HG03378 (cell line): Measurements from ENCODE around the gene GLRX.
"Not testable (repeated sequence)": the region's sequence is repeated elsewhere in the genome, so short reads cannot be mapped to it uniquely, and the experiment has no call there.

Source experiments
- ATAC-seq: cut with Tn5 transposase; IDR thresholded peaks from one replicate; pipeline ENCODE4 v1.9.1; 2021; ENCODE audit warnings: mild to moderate bottlenecking, moderate library complexity; ENCODE audit not compliant: unreplicated experiment

GLRX gene

GRCh38 chr5:95830226-95830625, 7.7 kb upstream of the GLRX start:
- no peak for ATAC-seq

GRCh38 chr5:95827892-95828246, 5.3 kb upstream of the GLRX start:
- no peak for ATAC-seq

- no peak for ATAC-seq
Observed at GRCh38 chr5:95826949-95827891, 4.7 kb upstream of the GLRX start.

GRCh38 chr5:95825495-95825894, 3.0 kb upstream of the GLRX start:
- no peak for ATAC-seq

GRCh38 chr5:95824747-95825146, 2.2 kb upstream of the GLRX start:
- no peak for ATAC-seq

GRCh38 chr5:95823738-95824609, 1.4 kb upstream of the GLRX start:
- ATAC-seq, result peak; percentile 37

GRCh38 chr5:95823218-95823737, 752 bp upstream of the GLRX start:
- no peak for ATAC-seq

- peak; percentile 56 for ATAC-seq
Observed at GRCh38 chr5:95822043-95822541, 434 bp downstream of the GLRX start.

GRCh38 chr5:95821110-95822021, 1.2 kb downstream of the GLRX start:
- peak; percentile 27 for ATAC-seq

GRCh38 chr5:95818181-95819147, 4.1 kb downstream of the GLRX start:
- ATAC-seq, result no peak

- no peak for ATAC-seq
Observed at GRCh38 chr5:95817430-95817829, 5.1 kb downstream of the GLRX start.

GRCh38 chr5:95816776-95817175, 5.8 kb downstream of the GLRX start:
- no peak for ATAC-seq

GRCh38 chr5:95816341-95816740, 6.2 kb downstream of the GLRX start:
- ATAC-seq, result no peak

- no peak for ATAC-seq
Observed at GRCh38 chr5:95815155-95815729, 7.3 kb downstream of the GLRX start.

- not testable (repeated sequence) for ATAC-seq
Observed at GRCh38 chr5:95813035-95813434, 9.5 kb downstream of the GLRX start.

GRCh38 chr5:95812074-95812471, 10.5 kb downstream of the GLRX start:
- no peak for ATAC-seq

GRCh38 chr5:95811461-95812073, 11.0 kb downstream of the GLRX start:
- ATAC-seq, result not testable (repeated sequence)

- not testable (repeated sequence) for ATAC-seq
Observed at GRCh38 chr5:95811126-95811423, 11.5 kb downstream of the GLRX start.
